GM19397 (cell line): ENCODE measurements around the gene AKNAD1.
"Not testable (repeated sequence)": the region's sequence is repeated elsewhere in the genome, so short reads cannot be mapped to it uniquely, and the experiment has no call there.

ENCODE experiments used
- ATAC-seq: cut with Tn5 transposase; IDR thresholded peaks from one replicate; pipeline ENCODE4 v1.9.1; 2021; ENCODE audit warnings: mild to moderate bottlenecking, moderate library complexity; ENCODE audit not compliant: unreplicated experiment

Gene AKNAD1

GRCh38 chr1:108785880-108786279 lies 71.0 kb downstream of the AKNAD1 start:
- ATAC-seq = no peak

GRCh38 chr1:108785264-108785663 lies 71.6 kb downstream of the AKNAD1 start:
- no peak for ATAC-seq

- not testable (repeated sequence) for ATAC-seq
Observed at GRCh38 chr1:108781575-108781944, 75.3 kb downstream of the AKNAD1 start.

- no peak for ATAC-seq
Observed at GRCh38 chr1:108780937-108781574, 75.8 kb downstream of the AKNAD1 start.

- no peak for ATAC-seq
Observed at GRCh38 chr1:108779455-108779854, 77.4 kb downstream of the AKNAD1 start.

GRCh38 chr1:108777839-108778238 lies 79.1 kb downstream of the AKNAD1 start:
- ATAC-seq = no peak

GRCh38 chr1:108767708-108768107 lies 89.2 kb downstream of the AKNAD1 start:
- ATAC-seq = no peak

- ATAC-seq = no peak
Observed at GRCh38 chr1:108767115-108767514, 89.8 kb downstream of the AKNAD1 start.
